Motor neuron (in vitro differentiated cells): ENCODE data around the gene ZFP69B. TPM values are rescaled to one million over a fixed set of nuclear protein-coding genes. Genes with fewer than 3 reads are reported as not detected.

Source experiments
- ATAC-seq, 8 experiments: fragments of 200-7000 bp; cut with Tn5 transposase; replicated peaks in 6 of 8; 2 replicates each; pipeline ENCODE4 v1.8.0; 2021; ENCODE audit warnings: mild to moderate bottlenecking in 8 of 8, moderate library complexity in 8 of 8
- H3K27ac ChIP-seq, 2 donors: fragments of 250-450 bp; sonication (Bioruptor Pico); 2 replicates each; pipeline ENCODE4 v1.9.0; 2021; ENCODE audit warnings: antibody characterized with exemption in 2 of 2, mild to moderate bottlenecking in 2 of 2, moderate library complexity in 1 of 2
- H3K4me1 ChIP-seq, 2 donors: fragments of 250-450 bp; sonication (Bioruptor Pico); replicated peaks in 1 of 2; 2 replicates each; pipeline ENCODE4 v1.6.1; 2021; ENCODE audit warnings: antibody characterized with exemption in 2 of 2, mild to moderate bottlenecking in 2 of 2, moderate library complexity in 1 of 2
- H3K4me3 ChIP-seq, 5 donors: fragments of 250-450 bp; sonication (Bioruptor Pico); 2 replicates each; pipeline ENCODE4 v1.9.0; 2021; ENCODE audit warnings: antibody characterized with exemption in 5 of 5, mild to moderate bottlenecking in 5 of 5, moderate library complexity in 4 of 5
- WGBS, 10 experiments: fragments of 450-650 bp; shearing (Covaris generic); methylation state at CpG; one replicate each; pipeline ENCODE4 v1.0.0; 2022; 5-methylcytosine and 5-hydroxymethylcytosine counted together
- in situ Hi-C, 9 experiments: fragments of 400-800 bp; cut with MboI; loops; one replicate each; pipeline ENCODE4 v1.15.0; 2021; ENCODE audit warnings: low sequenced_read_pairs in 9 of 9, low pct_unique_long_range_greater_than_20kb in 2 of 9; ENCODE audit not compliant: unreplicated experiment in 9 of 9
- total RNA-seq, 8 experiments: library from RNA; unstranded; fragments of 300-600 nt; gene quantifications; 2 replicates each; pipeline versions ENCODE4 v1.2.3 to v1.2.4, GENCODE V29; 2022

ZFP69B gene
- 10 to 100 TPM in 3 of 8 experiments, 1 to 10 TPM in 5; 1.9 to 17.6 (median 8.7) TPM for total RNA-seq

- H3K4me3 ChIP-seq = peak within 1 kb of the TSS; percentile 45 to 94 (median 67)
- H3K4me1 ChIP-seq = peaks cover 5 to 17% of the 10 kb centered on the region in 2 donors
- ATAC-seq = peak; percentile 94 to 97 (median 96)
- in situ Hi-C loops = no loop called here
- WGBS, 10 experiments = 0 to 20% (median 1%) methylated on average over 1 to 41 of the region's 64 CpGs; no CpG with 5 or more reads in 1 of the 10 experiments
- peak within 1 kb of the TSS; percentile 78 to 94 for H3K27ac ChIP-seq
Observed at GRCh38 chr1:40449684-40450494, at the start of gene ZFP69B. Gene ZFP69B (plus strand): TSS chr1:40450476. CDS start chr1:40450962, 486 bp downstream.

- Histone ChIP-seq H3K27ac (no peak overlapping the region), H3K4me3 (no peak overlapping the region), H3K4me1 (no peaks in the 10 kb centered on the region)
- in situ Hi-C loops = loop anchor here in 1 of 9 experiments (25.0 kb wide), 1 partner anchor 264 kb away; no protein-coding TSS in a partner anchor
- WGBS, 10 experiments = 54 to 94% (median 87%) methylated on average over 1 to 7 of the region's 7 CpGs
- no peak for ATAC-seq
Observed at GRCh38 chr1:40401473-40402201, 48.6 kb upstream of the ZFP69B start.

- H3K4me3 ChIP-seq = no peak overlapping the region
- ATAC-seq = peak in 7 of 8 experiments; percentile 42 to 66 (median 49)
- no peaks in the 10 kb centered on the region for H3K4me1 ChIP-seq
- in situ Hi-C loops = loop anchor here in 1 of 9 experiments (25.0 kb wide), 1 partner anchor 268 kb away; no protein-coding TSS in a partner anchor
- no peak overlapping the region for H3K27ac ChIP-seq
- 26 to 57% (median 44%) methylated on average over 4 to 11 of the region's 11 CpGs for WGBS, 10 experiments
Observed at GRCh38 chr1:40404670-40405462, 45.4 kb upstream of the ZFP69B start.

- H3K4me3 ChIP-seq = no peak overlapping the region
- no peaks in the 10 kb centered on the region for H3K4me1 ChIP-seq
- 32 to 100% (median 78%) methylated on average over 1 to 4 of the region's 4 CpGs for WGBS, 10 experiments
- H3K27ac ChIP-seq = no peak overlapping the region
- peak in 1 of 8 experiments; percentile 75 for ATAC-seq
- in situ Hi-C loops = loop anchor here in 1 of 9 experiments (25.0 kb wide), 1 partner anchor 269 kb away; no protein-coding TSS in a partner anchor
Observed at GRCh38 chr1:40405812-40406211, 44.5 kb upstream of the ZFP69B start.

GRCh38 chr1:40407453-40407852 lies 42.8 kb upstream of the ZFP69B start:
- Histone ChIP-seq H3K4me1 (no peaks in the 10 kb centered on the region), H3K4me3 (no peak overlapping the region), H3K27ac (no peak overlapping the region)
- in situ Hi-C loops = loop anchor here in 1 of 9 experiments (25.0 kb wide), 1 partner anchor 270 kb away; no protein-coding TSS in a partner anchor
- no peak for ATAC-seq

GRCh38 chr1:40409467-40409866 lies 40.8 kb upstream of the ZFP69B start:
- ATAC-seq = no peak
- in situ Hi-C loops = loop anchor here in 1 of 9 experiments (25.0 kb wide), 1 partner anchor 272 kb away; no protein-coding TSS in a partner anchor
- Histone ChIP-seq H3K4me3 (no peak overlapping the region), H3K4me1 (no peaks in the 10 kb centered on the region), H3K27ac (no peak overlapping the region)
- WGBS, 10 experiments = 27 to 100% (median 53%) methylated on average over 1 to 4 of the region's 4 CpGs

GRCh38 chr1:40411294-40411693 lies 39.0 kb upstream of the ZFP69B start:
- peak in 3 of 8 experiments; percentile 57 to 86 (median 82) for ATAC-seq
- 75 to 100% (median 93%) methylated on average over 1 to 5 of the region's 5 CpGs for WGBS, 10 experiments
- no peak overlapping the region for H3K27ac ChIP-seq
- in situ Hi-C loops = loop anchor here in 1 of 9 experiments (25.0 kb wide), 1 partner anchor 274 kb away; no protein-coding TSS in a partner anchor
- H3K4me1 ChIP-seq = no peaks in the 10 kb centered on the region
- no peak overlapping the region for H3K4me3 ChIP-seq

GRCh38 chr1:40411843-40412242 lies 38.4 kb upstream of the ZFP69B start:
- ATAC-seq = no peak
- in situ Hi-C loops = loop anchor here in 1 of 9 experiments (25.0 kb wide), 1 partner anchor 275 kb away; no protein-coding TSS in a partner anchor
- no peak overlapping the region for H3K4me3 ChIP-seq
- H3K27ac ChIP-seq = no peak overlapping the region
- WGBS, 10 experiments = 86 to 100% (median 91%) methylated on average over 2 of the region's 2 CpGs
- H3K4me1 ChIP-seq = no peaks in the 10 kb centered on the region

- H3K4me1 ChIP-seq = no peaks in the 10 kb centered on the region
- H3K27ac ChIP-seq = no peak overlapping the region
- 88 to 100% (median 96%) methylated on average over 2 to 6 of the region's 6 CpGs for WGBS, 10 experiments
- in situ Hi-C loops = loop anchor here in 1 of 9 experiments (25.0 kb wide), 1 partner anchor 276 kb away; no protein-coding TSS in a partner anchor
- H3K4me3 ChIP-seq = no peak overlapping the region
- ATAC-seq = no peak
Observed at GRCh38 chr1:40413527-40414252, 36.6 kb upstream of the ZFP69B start.

- WGBS, 10 experiments = 70 to 100% (median 97%) methylated on average over 1 to 3 of the region's 3 CpGs; no CpG with 5 or more reads in 1 of the 10 experiments
- in situ Hi-C loops = loop anchor here in 1 of 9 experiments (25.0 kb wide), 1 partner anchor 277 kb away; no protein-coding TSS in a partner anchor
- no peak for ATAC-seq
- H3K4me1 ChIP-seq = no peaks in the 10 kb centered on the region
- H3K4me3 ChIP-seq = no peak overlapping the region
- no peak overlapping the region for H3K27ac ChIP-seq
Observed at GRCh38 chr1:40414331-40414730, 35.9 kb upstream of the ZFP69B start.

GRCh38 chr1:40416709-40417108 lies 33.6 kb upstream of the ZFP69B start:
- no peak for ATAC-seq
- in situ Hi-C loops = loop anchor here in 1 of 9 experiments (25.0 kb wide), 1 partner anchor 279 kb away; no protein-coding TSS in a partner anchor
- 88 to 100% (median 96%) methylated on average over 2 to 4 of the region's 4 CpGs; no CpG with 5 or more reads in 6 of the 10 experiments for WGBS, 10 experiments
- Histone ChIP-seq H3K27ac (no peak overlapping the region), H3K4me3 (no peak overlapping the region), H3K4me1 (peaks cover 3 to 8% of the 10 kb centered on the region in 2 donors)
